Kidney glomerular epithelial cell (primary cell): Measurements from ENCODE around the gene PAIP2.
"Not testable (repeated sequence)": the region's sequence is repeated elsewhere in the genome, so short reads cannot be mapped to it uniquely, and the experiment has no call there.

Source experiments
- DNase-seq: peaks from one replicate; lab custom pipeline; 2025; lab: John Stamatoyannopoulos, UW

PAIP2 gene

GRCh38 chr5:139315056-139315615 lies 26.5 kb upstream of the PAIP2 start:
- no peak for DNase-seq

DNA sequence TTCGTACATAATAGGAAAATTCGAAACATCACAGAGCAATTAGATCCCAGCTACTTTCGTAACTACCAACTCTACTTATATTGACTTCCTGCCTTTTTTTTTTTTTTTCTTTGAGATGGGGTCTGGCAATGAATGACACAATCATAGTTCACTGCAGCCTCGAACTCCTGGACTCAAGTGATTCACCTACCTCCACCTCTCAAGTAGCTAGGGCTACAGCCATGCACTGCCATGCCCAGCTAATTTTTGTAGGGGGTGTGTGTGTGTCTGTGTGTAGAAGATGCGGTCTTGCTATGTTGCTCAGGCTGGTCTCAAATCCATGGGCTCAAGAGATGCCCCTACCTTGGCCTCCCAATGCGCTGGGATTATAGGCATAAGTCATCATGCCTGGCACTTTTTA lies 5.8 kb upstream of the PAIP2 start:
- no peak for DNase-seq

DNA sequence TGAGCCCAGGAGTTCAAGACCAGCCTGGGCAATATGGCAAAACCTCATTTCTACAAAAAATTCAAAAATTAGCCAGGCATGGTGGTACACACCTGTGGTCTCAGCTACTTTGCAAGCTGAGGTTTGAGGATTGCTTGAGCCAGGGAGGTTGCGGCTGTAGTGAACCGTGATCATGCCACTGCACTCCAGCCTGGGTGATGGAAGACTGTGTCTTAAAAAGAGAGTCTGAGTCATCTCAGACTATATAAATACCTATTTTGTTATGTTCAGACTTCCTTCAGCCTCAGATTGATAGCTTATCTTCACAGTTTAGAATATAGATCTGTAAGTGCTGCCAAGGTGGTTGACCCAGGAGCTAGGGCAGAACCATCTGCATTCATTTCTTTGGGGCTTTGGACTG lies 1.6 kb upstream of the PAIP2 start:
- DNase-seq = no peak

DNA sequence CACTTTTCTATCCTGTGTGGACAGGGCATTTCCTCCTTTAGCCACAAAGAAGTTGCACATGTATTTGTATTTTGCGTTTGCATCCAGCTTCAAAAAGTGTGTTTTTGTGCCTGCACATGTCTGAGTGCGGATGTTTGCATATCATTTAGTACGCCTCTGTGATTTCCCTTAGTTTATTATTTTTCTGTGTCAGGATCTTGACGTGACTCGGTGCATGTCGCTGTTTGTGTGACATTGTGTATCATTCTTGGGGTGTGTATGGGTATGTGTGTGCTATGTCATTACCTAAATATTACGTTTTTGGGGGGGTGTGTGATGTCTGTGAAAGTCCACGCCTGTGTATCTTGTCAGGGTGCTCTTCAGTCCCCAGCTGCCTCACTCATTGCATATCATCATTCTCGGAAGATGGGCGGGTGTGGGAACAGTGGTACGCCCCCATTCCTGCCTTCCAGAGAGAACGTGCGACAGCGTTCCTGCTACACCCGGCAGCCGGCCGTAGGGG lies 416 bp upstream of the PAIP2 start:
- no peak for DNase-seq

DNA sequence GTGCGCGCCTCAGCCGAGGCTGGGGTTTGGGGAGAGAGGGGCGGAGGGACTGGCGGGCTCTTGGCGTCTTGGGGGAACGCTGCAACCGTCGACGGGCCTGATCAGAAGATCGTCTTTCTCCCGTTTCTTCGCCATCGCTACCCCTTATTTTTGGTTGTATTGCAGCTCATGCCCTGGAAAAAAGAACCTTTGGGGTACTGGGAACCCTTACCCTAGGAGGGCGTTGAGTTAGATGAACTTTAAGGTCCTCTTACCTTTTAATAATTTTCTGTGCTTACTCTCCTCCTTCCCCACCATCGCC lies 719 bp downstream of the PAIP2 start:
- DNase-seq = no peak

- DNase-seq = no peak
These were observed 1.8 kb downstream of the PAIP2 start for GRCh38 chr5:139343476-139343875.

- no peak for DNase-seq
These were observed 2.5 kb downstream of the PAIP2 start for GRCh38 chr5:139344177-139344576.

DNA sequence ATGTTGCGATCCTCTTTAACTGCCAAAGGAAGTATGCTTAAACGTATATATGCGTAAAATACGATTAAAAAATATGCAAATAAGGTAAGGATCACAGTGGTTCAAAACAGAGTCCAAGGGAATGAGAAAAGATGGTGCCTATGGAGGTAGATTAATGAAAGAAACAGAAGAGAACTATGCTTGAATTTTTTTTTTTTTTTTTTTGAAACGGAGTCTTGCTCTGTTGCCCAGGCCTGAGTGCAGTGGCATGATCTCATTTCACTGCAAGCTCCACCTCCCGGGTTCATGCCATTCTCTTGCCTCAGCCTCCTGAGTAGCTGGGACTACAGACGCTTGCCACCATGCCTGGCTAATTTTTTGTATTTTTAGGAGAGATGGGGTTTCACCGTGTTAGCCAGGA lies 3.8 kb downstream of the PAIP2 start:
- not testable (repeated sequence) for DNase-seq

DNA sequence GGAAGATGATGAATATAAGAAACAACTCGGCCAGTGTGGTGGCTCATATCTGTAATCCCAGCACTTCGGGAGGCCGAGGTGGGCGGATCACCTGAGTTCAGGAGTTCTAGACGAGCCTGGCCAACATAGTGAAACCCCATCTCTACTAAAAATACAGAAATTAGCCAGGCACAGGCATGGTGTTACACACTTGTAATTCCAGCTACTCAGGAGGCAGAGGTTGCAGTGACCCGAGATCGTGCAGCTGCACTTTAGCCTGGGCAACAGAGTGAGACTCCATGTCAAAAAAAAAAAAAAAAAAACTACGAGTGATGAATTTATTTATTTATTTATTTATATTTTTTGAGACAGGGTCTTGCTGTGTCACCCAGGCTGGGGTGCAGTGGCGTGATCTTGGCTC lies 6.2 kb downstream of the PAIP2 start:
- not testable (repeated sequence) for DNase-seq

- DNase-seq = no peak
These were observed 12.5 kb downstream of the PAIP2 start for GRCh38 chr5:139354186-139354585.

DNA sequence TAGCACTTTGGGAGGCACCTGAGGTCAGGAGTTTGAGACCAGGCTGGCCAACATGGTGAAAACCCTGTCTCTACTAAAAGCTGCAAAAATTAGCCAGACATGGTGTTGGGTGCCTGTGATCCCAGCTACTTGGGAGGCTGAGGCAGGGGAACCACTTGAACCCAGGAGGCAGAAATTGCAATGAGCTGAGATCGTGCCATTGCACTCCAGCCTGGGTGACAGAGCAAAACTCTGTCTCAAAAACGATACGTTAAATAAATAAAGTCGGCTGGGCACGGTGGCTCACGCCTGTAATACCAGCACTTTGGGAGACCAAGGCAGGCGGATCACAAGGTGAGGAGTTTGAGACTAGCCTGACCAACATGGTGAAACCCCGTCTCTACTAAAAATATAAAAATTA lies 14.2 kb downstream of the PAIP2 start:
- not testable (repeated sequence) for DNase-seq

GRCh38 chr5:139358064-139358463 lies 16.4 kb downstream of the PAIP2 start:
- no peak for DNase-seq

DNA sequence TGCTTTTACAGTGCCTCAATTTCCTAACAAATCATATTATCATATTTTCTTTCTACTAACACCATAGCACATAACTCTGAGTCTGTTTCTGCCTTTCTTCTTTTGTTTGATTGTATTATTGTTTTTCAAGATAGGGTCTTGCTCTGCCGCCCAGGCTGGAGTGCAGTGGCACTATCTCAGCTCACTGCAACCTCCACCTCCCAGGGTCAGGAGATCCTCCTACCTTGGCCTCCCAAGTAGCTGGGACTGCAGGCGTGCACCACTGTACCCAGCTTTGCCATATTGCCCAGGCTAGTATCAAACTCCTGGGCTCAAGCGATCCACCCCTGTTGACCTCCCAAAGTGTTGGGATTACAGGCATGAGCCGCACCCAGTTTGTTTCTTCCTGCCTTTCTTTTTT lies 18.7 kb downstream of the PAIP2 start:
- no peak for DNase-seq

GRCh38 chr5:139361835-139362429 lies 20.3 kb downstream of the PAIP2 start:
- DNase-seq = no peak

GRCh38 chr5:139363937-139364336 lies 22.3 kb downstream of the PAIP2 start:
- DNase-seq = no peak

DNA sequence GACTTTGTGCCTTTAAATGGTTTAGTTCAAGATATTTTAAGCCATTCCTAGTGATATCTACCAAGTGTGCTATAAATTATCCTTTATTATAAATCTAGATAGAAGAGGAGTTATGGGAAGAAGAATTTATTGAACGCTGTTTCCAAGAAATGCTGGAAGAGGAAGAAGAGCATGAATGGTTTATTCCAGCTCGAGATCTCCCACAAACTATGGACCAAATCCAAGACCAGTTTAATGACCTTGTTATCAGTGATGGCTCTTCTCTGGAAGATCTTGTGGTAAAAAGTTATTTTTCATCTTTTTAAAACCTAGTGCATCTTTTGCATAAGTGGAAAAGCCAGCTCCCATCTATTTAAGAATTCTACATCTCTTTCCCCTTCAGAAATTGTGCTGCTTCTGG lies 22.8 kb downstream of the PAIP2 start:
- DNase-seq = no peak

GRCh38 chr5:139368613-139369012 lies 27.0 kb downstream of the PAIP2 start:
- no peak for DNase-seq

GRCh38 chr5:139369181-139369580 lies 27.5 kb downstream of the PAIP2 start:
- no peak for DNase-seq

DNA sequence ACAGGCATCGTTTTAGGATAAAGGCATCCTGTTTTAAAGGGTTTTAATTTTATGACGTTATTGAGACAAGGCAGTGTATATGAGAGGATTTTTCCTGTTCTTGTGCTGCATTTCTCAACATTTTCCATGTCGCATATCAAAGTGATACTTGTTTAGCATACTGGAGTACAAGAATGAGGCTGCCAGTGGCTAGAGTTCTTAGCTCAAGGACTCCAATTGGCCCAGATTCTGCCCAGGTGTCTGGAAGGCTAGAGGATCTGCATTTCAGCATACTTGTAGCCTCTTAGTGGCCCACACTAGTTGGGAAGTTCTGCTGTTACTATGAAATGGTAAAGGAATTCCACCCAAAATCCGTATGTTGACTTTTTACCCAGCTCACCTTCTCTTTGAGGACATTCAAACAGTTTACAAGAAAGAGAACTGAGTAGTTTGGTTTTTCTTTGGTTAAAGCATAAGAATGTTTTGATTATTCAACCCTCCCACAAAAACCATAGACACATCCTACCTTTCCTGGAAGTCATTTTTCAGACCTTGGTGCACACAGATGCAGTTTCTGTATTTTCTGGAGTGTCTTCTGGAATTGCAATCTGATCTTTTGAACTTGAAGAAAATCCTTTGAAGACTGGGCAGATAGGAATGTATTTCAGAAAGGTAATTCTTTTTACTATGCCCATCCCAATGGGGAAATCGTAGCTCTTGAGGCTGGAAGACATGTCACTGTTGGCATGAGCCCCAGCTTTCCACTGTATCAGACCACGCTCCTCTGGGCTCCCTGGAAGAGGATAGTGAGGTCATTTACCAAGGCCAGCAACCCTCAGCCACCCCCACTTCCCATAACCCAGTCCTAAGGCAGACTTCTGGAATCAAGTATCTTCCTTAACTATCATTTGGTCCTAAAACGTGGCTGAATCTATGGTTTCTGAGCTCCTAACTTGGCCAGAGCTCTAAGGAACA lies 30.1 kb downstream of the PAIP2 start:
- no peak for DNase-seq

- DNase-seq = no peak
These were observed 33.3 kb downstream of the PAIP2 start for GRCh38 chr5:139374909-139375308.

DNA sequence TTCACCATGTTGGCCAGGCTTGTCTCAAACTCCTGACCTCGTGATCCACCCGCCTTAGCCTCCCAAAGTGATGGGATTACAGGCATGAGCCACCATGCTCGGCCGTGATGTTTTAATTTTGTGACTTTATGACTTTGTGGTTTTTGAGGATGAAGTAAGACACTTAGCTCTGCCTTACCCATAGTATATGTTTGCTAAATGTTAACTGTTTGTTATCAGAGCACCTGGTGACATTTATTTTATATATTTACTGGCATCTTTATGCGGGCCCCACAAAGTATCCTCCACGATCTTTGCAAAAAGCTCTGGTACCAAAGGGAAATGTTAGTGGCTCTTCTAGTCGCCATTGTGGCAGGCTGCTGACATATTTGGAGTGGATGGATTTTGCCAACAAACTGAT lies 34.7 kb downstream of the PAIP2 start:
- DNase-seq = no peak

GRCh38 chr5:139377226-139377625 lies 35.6 kb downstream of the PAIP2 start:
- no peak for DNase-seq

DNA sequence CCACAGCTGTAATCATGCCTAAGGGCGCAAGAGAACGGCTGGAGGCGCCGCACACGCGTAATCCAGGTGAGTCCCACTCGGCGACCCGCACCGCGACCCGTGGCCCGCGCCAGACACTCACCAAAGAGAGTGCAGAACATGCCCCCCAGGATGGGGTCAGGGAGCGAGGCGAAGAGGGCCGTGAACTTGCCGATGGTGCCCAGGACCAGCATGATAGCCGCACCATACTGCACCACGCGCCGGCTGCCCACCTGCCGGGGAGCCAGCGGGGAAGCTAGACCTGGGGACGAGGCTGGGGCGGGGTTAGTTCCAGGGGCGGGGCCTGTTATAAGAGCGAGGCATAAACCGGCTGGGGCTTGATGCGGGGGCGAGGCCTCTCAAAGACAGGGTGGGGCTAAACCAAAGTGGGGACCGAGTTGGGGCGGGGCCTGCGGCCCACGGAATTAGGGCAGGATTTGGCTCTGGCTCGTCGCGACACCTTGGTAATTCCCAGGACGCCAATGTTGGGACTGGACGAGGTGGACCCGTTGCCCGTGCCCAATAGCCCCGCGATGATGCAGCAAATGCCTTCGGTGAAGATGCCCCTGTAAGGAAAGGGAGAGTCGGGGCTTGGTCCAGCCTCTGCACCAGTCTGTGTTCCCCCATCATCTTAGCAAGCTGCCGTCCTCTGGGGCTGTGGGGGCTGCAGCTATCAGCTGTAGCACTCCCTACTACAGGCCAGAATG lies 36.6 kb downstream of the PAIP2 start:
- DNase-seq = no peak
